Globus pallidus (tissue), 1 donor: Measurements from ENCODE around the gene ZNF548.
"Not testable (repeated sequence)": the region's sequence is repeated elsewhere in the genome, so short reads cannot be mapped to it uniquely, and the experiment has no call there.

ENCODE experiments used
- DNase-seq: peaks from one replicate; pipeline ENCODE4 v3.0.0-alpha.2; 2015; ENCODE audit warnings: low spot score

Gene ZNF548

DNA sequence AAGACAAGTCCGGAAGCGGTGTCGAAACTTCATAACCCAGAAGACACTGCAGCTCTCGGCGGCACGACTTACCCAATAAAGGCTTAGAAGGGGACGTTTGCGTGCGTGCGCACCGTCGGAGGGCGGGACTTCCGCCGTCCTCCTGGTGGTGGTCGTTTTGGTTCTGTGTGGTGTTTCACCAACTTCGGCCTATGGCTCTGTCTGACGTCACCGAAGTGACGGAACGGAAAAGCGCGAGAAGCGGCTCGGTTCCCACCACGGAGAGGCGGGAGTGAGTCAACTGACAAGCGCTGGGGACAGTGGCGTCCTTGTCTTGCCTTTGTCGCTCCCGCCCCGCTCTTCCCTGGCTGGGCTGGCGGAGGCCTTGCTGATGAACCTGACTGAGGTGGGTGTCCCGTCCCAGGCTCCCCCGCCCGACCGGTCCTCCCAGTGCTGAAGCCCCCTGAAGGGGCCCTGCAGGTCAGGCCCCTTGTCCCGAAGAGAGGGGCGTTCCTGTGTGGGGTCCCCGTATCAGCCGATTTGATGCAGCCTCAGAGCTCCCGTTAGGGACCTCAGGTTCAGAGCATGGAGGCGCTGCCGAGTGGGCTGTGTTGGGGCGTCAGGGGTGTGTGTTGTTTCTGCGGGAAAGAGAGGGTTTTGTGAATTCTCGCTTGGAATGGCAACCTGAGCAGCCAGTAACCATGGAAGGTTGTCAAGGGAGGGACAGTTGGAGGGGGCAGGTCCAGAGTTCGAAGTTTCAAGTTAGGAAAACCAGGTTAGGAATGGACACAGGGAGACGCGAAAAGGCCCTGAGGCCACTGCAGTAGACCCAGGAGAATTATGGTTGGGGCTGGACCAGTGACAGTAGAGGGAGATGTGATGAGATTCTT lies at the start of gene ZNF548:
TSS of gene ZNF548 (plus strand) at position 125 of the 869 bp plus-strand sequence. CDS start at position 371, 246 bp downstream.
- DNase-seq: peak; percentile 98

- DNase-seq: no peak
These were observed 47.1 kb upstream of the ZNF548 start for GRCh38 chr19:57342582-57342981.

DNA sequence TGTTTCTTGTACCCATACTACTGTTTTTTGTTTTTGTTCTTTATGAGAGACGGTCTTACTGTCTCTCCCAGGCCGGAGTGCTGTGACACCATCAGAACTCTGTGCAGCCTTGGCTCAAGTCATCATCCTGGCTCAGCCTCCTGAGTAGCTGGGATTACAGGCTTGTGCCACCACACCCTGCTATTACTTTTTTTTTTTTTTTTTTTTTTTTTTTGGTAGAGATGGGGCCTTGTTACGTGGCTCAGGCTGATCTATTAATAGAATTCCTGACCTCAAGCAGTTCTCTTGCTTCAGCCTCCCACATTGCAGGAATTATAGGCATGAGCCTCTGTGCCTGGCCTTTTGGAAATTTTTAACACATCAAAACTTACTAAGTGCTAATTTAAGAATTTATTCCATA lies 41.5 kb upstream of the ZNF548 start:
- no peak for DNase-seq

- peak; percentile 96 for DNase-seq
These were observed 38.5 kb upstream of the ZNF548 start, which contains the start of gene ZNF304 for GRCh38 chr19:57350877-57351805. ZNF304 (plus strand) TSS chr19:57351271; CDS start chr19:57351665, 394 bp downstream.

- DNase-seq: no peak
These were observed 37.8 kb upstream of the ZNF548 start for GRCh38 chr19:57351867-57352266.

GRCh38 chr19:57355916-57356315 lies 33.7 kb upstream of the ZNF548 start:
- DNase-seq: no peak

DNA sequence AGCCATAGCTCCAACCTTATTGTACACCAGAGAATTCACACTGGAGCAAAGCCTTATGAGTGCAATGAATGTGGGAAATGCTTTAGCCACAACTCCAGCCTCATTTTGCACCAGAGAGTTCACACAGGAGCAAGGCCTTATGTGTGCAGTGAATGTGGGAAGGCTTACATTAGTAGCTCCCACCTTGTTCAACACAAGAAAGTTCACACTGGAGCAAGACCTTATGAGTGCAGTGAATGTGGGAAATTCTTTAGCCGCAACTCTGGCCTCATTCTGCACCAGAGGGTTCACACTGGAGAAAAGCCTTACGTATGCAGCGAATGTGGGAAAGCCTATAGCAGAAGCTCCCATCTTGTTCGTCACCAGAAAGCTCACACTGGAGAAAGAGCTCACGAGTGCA lies 32.2 kb upstream of the ZNF548 start:
- DNase-seq: no peak

- no peak for DNase-seq
These were observed 30.4 kb upstream of the ZNF548 start for GRCh38 chr19:57359300-57359699.

DNA sequence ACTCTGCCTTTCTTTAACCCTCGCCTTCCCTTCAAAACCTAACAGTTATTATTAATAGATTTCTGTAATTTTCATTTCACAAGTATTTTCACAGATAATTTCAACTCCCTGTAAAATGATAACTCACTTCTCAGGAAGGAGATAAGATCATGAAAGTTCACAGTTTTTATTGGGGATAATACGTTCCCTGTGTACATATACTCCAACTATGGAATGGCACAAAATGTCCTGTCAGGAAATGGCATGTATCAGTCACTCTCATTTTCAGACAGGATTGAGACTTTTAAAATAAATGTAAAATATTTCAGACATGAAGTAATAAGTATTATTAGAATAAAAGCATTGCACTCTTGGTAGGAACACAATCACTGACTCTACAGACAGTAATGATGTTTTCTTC lies 27.2 kb upstream of the ZNF548 start:
- DNase-seq: no peak

- DNase-seq: peak; percentile 99
These were observed 26.5 kb upstream of the ZNF548 start, which contains the start of the genes TRAPPC2B and ZNF547 for GRCh38 chr19:57362997-57363687. TRAPPC2B (plus strand) TSS chr19:57363551; CDS start chr19:57364834, 1,283 bp downstream. ZNF547 (plus strand) TSS chr19:57363551; CDS start chr19:57368556, 5,005 bp downstream.

DNA sequence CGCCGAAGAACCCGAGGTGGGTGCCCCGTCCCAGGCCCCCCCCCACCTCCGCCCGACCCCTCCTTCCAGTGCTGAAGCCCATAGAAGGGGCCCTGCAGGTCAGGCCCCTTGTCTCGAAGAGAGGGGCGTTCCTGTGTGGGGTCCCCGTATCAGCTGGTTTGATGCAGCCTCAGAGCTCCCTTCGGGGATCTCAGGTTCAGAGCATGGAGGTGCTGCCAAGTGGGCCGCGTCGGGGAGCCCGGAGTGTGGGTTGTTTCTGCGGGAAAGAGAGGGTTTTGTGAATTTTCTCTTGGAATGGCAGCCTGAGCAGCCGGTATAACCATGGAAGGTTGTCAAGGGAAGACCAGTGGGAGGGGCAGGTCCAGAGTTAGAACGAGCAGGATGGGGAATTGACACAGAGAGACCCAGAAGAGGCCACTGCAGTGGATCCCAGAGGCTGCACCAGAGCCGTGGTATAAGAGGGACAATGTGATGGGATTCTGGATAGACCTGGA lies 25.9 kb upstream of the ZNF548 start:
- DNase-seq: peak; percentile 21

DNA sequence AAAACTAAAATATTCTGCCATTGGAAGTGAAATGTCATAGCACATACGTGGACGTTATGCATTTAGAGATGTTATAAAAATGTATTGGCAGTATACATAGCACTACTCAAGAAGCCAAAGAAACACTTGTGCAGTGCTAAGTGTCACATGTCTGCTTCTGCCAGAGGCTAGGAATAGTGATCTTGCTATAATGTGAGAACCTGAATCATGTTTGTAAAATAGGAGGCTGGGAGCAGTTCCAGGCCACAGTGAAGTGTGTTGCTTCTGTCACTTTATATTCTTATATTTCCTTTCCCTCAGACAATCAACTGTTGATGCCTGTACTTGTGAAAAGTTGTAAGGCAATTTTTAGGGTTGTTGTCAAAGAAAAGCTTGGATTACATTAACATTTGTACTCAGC lies 22.9 kb upstream of the ZNF548 start:
- no peak for DNase-seq

- DNase-seq: no peak
These were observed 15.5 kb upstream of the ZNF548 start for GRCh38 chr19:57374179-57374578.

GRCh38 chr19:57374647-57375046 lies 15.0 kb upstream of the ZNF548 start:
- not testable (repeated sequence) for DNase-seq

GRCh38 chr19:57376151-57376550 lies 13.5 kb upstream of the ZNF548 start:
- DNase-seq: no peak

DNA sequence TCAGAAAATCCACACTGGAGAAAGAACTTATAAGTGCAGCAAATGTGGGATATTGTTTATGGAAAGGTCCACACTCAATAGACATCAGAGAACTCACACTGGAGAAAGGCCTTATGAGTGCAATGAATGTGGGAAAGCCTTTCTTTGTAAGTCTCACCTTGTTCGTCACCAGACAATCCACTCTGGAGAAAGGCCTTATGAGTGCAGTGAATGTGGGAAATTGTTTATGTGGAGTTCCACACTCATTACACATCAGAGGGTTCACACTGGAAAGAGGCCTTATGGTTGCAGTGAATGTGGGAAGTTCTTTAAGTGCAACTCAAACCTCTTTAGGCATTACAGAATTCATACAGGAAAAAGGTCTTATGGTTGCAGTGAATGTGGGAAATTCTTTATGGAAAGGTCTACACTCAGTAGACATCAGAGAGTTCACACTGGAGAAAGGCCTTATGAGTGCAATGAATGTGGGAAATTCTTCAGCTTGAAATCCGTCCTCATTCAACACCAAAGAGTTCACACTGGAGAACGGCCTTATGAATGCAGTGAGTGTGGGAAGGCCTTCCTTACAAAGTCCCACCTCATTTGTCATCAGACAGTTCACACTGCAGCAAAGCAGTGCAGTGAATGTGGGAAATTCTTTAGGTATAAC lies 12.0 kb upstream of the ZNF548 start:
- DNase-seq: no peak

GRCh38 chr19:57380923-57381322 lies 8.7 kb upstream of the ZNF548 start:
- no peak for DNase-seq

DNA sequence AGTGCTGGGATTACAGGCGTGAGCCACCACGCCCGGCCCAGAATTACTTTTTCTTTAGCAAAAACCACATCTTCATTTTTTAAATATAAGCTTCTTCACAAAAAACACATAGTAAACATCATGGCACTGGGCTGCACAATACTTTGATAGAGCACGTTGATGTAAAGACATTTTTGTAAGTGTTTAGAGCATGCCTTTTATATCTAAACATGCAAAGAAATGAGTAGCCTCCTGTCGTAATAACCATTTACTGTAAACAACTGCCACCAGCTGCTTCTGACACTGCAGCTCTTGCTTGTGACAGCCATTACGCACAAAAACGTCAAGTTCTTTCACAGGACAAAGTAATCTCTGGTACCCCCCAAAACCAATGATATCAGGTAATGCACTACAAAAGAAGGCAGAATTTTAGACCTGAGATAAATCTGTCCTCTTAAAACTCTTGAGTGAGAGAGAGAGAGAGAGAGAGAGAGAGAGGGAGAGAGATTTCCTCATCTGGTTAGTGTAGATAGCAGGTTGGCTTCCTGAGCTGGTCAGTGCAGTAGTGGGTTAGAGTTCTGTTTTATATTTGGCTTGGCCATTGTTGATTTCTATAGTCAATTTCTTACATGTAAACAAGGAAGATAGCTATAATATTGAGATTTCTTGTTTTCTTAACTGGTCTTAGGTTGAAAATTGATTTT lies 6.7 kb upstream of the ZNF548 start:
- no peak for DNase-seq

DNA sequence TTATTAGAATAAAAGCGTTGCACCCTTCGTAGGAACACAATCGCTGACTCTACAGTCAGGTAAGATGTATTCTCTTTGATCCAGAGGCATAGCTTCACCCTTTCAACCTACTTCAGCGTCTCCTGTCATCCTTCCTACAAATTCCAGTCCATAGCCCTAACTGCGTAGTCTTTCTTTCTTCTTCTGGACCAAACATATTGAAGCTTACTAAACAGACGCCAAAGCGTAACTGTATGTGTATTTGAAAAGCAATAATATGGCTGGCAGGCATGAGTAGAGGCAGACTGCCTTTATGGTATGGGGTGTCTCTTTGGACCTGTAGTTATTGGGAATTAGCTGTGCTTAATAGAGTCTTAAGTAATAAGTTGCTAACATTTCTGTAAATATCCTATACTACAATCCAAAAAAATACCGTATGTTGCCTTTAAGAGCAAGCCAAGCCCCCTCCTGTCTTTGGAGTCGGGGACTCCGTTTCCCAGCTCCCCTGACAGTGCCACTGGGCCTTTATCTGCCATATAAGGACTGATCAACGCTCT lies 392 bp upstream of the ZNF548 start:
- DNase-seq: no peak

- DNase-seq: no peak
These were observed 6.1 kb downstream of the ZNF548 start for GRCh38 chr19:57395710-57396109.
